A549 (cell line): ENCODE results near the gene COL1A1. TPM values are rescaled to one million over a fixed set of nuclear protein-coding genes. Genes with fewer than 3 reads are reported as not detected.

ENCODE experiments used
- ATAC-seq, 2 experiments: fragments of 200-7000 bp in 1 of 2; fragments of >200 bp in 1 of 2; cut with Nextera tagmentation in 1 of 2; cut with Tn5 transposase in 1 of 2; 3 replicates each; pipeline versions ENCODE4 v1.8.0 to v1.9.1; 2018 to 2020; ENCODE audit warnings: mild to moderate bottlenecking in 1 of 2, moderate library complexity in 1 of 2
- CTCF ChIA-PET: fragments of 300-600 bp; sonication (Branson Sonifier 250); formaldehyde crosslinking; extraction: SDS; loops from one replicate; lab custom pipeline; 2021; ENCODE audit warnings: antibody characterized with exemption, inconsistent platforms; lab: Yijun Ruan, JAX
- POLR2A ChIA-PET: fragments of 350-600 bp; formaldehyde crosslinking; extraction: SDS; loops from one replicate; lab custom pipeline; 2021; ENCODE audit warnings: antibody characterized with exemption, inconsistent platforms; lab: Yijun Ruan, JAX
- DNase-seq, 2 experiments: peaks; one replicate each; pipeline versions ENCODE4 v3.0.0 to v3.0.0-alpha.2; 2011 to 2016; ENCODE audit warnings: low read depth in 1 of 2, low spot score in 1 of 2
- FAIRE-seq: peaks from 2 replicates; lab custom pipeline; 2011; peaks lifted over from hg19 to GRCh38; lab: Jason Lieb, UNC
- H3K27ac ChIP-seq, 2 experiments: fragments of >200 bp; sonication (Bioruptor Twin); formaldehyde crosslinking; 3 replicates each; pipeline ENCODE4 v1.5.1; 2016 to 2017
- H3K4me1 ChIP-seq: fragments of >200 bp; sonication (Bioruptor Twin); formaldehyde crosslinking; 3 replicates; pipeline ENCODE4 v1.6.1; 2016
- H3K4me2 ChIP-seq: fragments of >200 bp; sonication (Bioruptor Twin); formaldehyde crosslinking; 3 replicates; pipeline ENCODE4 v1.6.1; 2016
- H3K4me3 ChIP-seq: fragments of >200 bp; sonication (Bioruptor Twin); formaldehyde crosslinking; 3 replicates; pipeline ENCODE4 v1.5.1; 2016
- H3K9me3 ChIP-seq: fragments of >200 bp; sonication (Bioruptor Twin); formaldehyde crosslinking; 3 replicates; pipeline ENCODE4 v1.6.1; 2016
- CBX2 ChIP-seq: fragments of 200-600 bp; sonication (generic); IDR thresholded peaks from 2 replicates; pipeline ENCODE4 v1.6.1; 2016; ENCODE audit warnings: low read depth, mild to moderate bottlenecking, borderline replicate concordance
- CHD2 ChIP-seq: fragments of 150-350 bp; IDR thresholded peaks from 2 replicates; pipeline ENCODE4 v1.6.1; 2014; ENCODE audit warnings: low read length; ENCODE audit not compliant: partially characterized antibody
- ELK1 ChIP-seq: fragments of 150-350 bp; IDR thresholded peaks from 2 replicates; pipeline ENCODE4 v1.6.1; 2014; ENCODE audit warnings: low read depth, mild to moderate bottlenecking, low read length
- ESRRA ChIP-seq: fragments of 150-350 bp; IDR thresholded peaks from 2 replicates; pipeline ENCODE4 v1.6.1; 2014; ENCODE audit warnings: mild to moderate bottlenecking, low read length, borderline replicate concordance
- FOSL2 ChIP-seq, 2 experiments: fragments of 450-650 bp in 1 of 2; fragments of >200 bp in 1 of 2; sonication (Bioruptor Twin) in 1 of 2; formaldehyde crosslinking; IDR thresholded peaks; 2 replicates each; pipeline versions ENCODE4 v1.5.0 to v1.6.1; 2016 to 2020; ENCODE audit warnings: mild to moderate bottlenecking in 1 of 2, moderate library complexity in 1 of 2
- FOXS1 ChIP-seq: fragments of 250-450 bp; sonication (Bioruptor Pico); IDR thresholded peaks from 2 replicates; pipeline ENCODE4 v1.5.0; 2020; ENCODE audit warnings: mild to moderate bottlenecking, moderate library complexity
- HOXA7 ChIP-seq: fragments of 250-450 bp; sonication (Bioruptor Pico); IDR thresholded peaks from 2 replicates; pipeline ENCODE4 v1.5.0; 2020; ENCODE audit warnings: mild to moderate bottlenecking, moderate library complexity
- HOXB5 ChIP-seq: fragments of 250-450 bp; sonication (Bioruptor Pico); IDR thresholded peaks from 2 replicates; pipeline ENCODE4 v1.5.0; 2020; ENCODE audit warnings: mild to moderate bottlenecking, moderate library complexity
- KDM1A ChIP-seq: fragments of 200-600 bp; sonication (generic); IDR thresholded peaks from 2 replicates; pipeline ENCODE4 v1.6.1; 2016; ENCODE audit warnings: low read depth, mild to moderate bottlenecking
- KDM5A ChIP-seq: fragments of 200-600 bp; sonication (generic); IDR thresholded peaks from 2 replicates; pipeline ENCODE4 v1.6.1; 2016; ENCODE audit warnings: antibody characterized with exemption, mild to moderate bottlenecking
- MYC ChIP-seq: IDR thresholded peaks from 2 replicates; pipeline ENCODE4 v1.6.1; 2012; ENCODE audit warnings: mild to moderate bottlenecking, inconsistent platforms, low read length, improper control_type of control experiment, borderline replicate concordance
- NPAS2 ChIP-seq: fragments of 250-450 bp; sonication (Bioruptor Pico); IDR thresholded peaks from 2 replicates; pipeline ENCODE4 v1.8.0; 2022; ENCODE audit warnings: mild to moderate bottlenecking, moderate library complexity, borderline replicate concordance
- PHF8 ChIP-seq: fragments of 200-600 bp; sonication (generic); IDR thresholded peaks from 2 replicates; pipeline ENCODE4 v1.6.1; 2016; ENCODE audit warnings: low read depth, mild to moderate bottlenecking, antibody characterized with exemption, moderate library complexity, borderline replicate concordance
- POLR2AphosphoS2 ChIP-seq: conservative IDR thresholded peaks from 2 replicates; pipeline ENCODE4 v1.6.1; 2012; ENCODE audit warnings: low read length, improper control_type of control experiment, inconsistent platforms
- RCOR1 ChIP-seq: fragments of 150-350 bp; IDR thresholded peaks from 2 replicates; pipeline ENCODE4 v1.6.1; 2014; ENCODE audit warnings: antibody characterized with exemption, low read length, low read depth
- REST ChIP-seq: fragments of 200-600 bp; sonication (generic); IDR thresholded peaks from 2 replicates; pipeline ENCODE4 v1.6.1; 2016; ENCODE audit warnings: antibody characterized with exemption, mild to moderate bottlenecking, moderate library complexity
- TP53 ChIP-seq: fragments of 250-450 bp; sonication (Bioruptor Pico); IDR thresholded peaks from 2 replicates; pipeline ENCODE4 v1.5.0; 2021; ENCODE audit warnings: mild to moderate bottlenecking, moderate library complexity
- ZFP36 ChIP-seq: fragments of 450-650 bp; IDR thresholded peaks from 2 replicates; pipeline ENCODE4 v1.6.1; 2014; ENCODE audit warnings: borderline replicate concordance; ENCODE audit not compliant: partially characterized antibody
- ZSCAN20 ChIP-seq: fragments of 250-450 bp; sonication (Bioruptor Pico); IDR thresholded peaks from 2 replicates; pipeline ENCODE4 v1.8.0; 2022; ENCODE audit warnings: mild to moderate bottlenecking, moderate library complexity
- WGBS: methylation state at CpG from one replicate; pipeline ENCODE4 v1.1.6; 2017; ENCODE audit errors: missing lambda C conversion rate; 5-methylcytosine and 5-hydroxymethylcytosine counted together
- polyA plus RNA-seq, 4 experiments: library from polyadenylated mRNA; depleted of rRNA in 3 of 4; stranded (reverse); fragments of >200 nt; fragmentation: RNase III in 1 of 4; extraction: RNeasy Plus Mini Kit Qiagen cat#74134 plus additional on column Dnase treatment in 1 of 4; gene quantifications; 2 replicates in 3 of 4; 3 replicates in 1 of 4; pipeline ENCODE4 v1.2.3, GENCODE V29; 2011 to 2017
- TF ChIP-seq, protein P1 (sequence below): IDR thresholded peaks from 2 replicates; pipeline ENCODE4 v1.6.1; 2012

Gene COL1A1
- polyA plus RNA-seq, 2 of the 4 experiments (the other 2 are of a cell fraction): 4.4 to 34.3 TPM

GRCh38 chr17:50221266-50221863 is 19.9 kb upstream of the COL1A1 start:
- 90% methylated on average over 9 of the region's 9 CpGs for WGBS
- DNase-seq: no peak
- POLR2A ChIA-PET: no interaction called here
- ATAC-seq: no peak
- Histone ChIP-seq H3K4me1 (peaks cover 43% of the 10 kb centered on the region), H3K4me3 (no peak overlapping the region), H3K9me3 (peaks cover 16% of the 10 kb centered on the region), H3K27ac (peak overlapping the region in 1 of 2 experiments; percentile 87; a peak in 3 of 6 replicates), H3K4me2 (no peak overlapping the region)
- no peak for FAIRE-seq
- CTCF ChIA-PET: interaction anchor here (1.2 to 31.5 kb wide), 8 partner anchors 15 to 75 kb away, joined by 3 to 1255 read pairs (median 7); partner anchors contain the start of genes COL1A1 and TMEM92
- TF ChIP-seq KDM1A: no peak
- TF ChIP-seq ZSCAN20 (CRISPR knock-in tag): no peak
- no peak for TF ChIP-seq REST
- TF ChIP-seq CBX2: no peak
- no peak for TF ChIP-seq TP53 (CRISPR knock-in tag)
- TF ChIP-seq FOSL2 (IDR thresholded peaks at IDR 0.05): no peak
- no peak for TF ChIP-seq FOSL2 (CRISPR knock-in tag; IDR thresholded peaks at IDR 0.05)
- no peak for TF ChIP-seq HOXB5 (CRISPR knock-in tag)
- TF ChIP-seq, protein P1, sequence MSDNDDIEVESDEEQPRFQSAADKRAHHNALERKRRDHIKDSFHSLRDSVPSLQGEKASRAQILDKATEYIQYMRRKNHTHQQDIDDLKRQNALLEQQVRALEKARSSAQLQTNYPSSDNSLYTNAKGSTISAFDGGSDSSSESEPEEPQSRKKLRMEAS: no peak
- no peak for TF ChIP-seq KDM5A

GRCh38 chr17:50220811-50221210 is 19.4 kb upstream of the COL1A1 start:
- DNase-seq (no peak), ATAC-seq (no peak), FAIRE-seq (no peak)
- Histone ChIP-seq H3K27ac (peak overlapping the region in 1 of 2 experiments; percentile 87; a peak in 3 of 6 replicates), H3K4me2 (no peak overlapping the region), H3K4me3 (no peak overlapping the region), H3K4me1 (peaks cover 43% of the 10 kb centered on the region), H3K9me3 (peaks cover 13% of the 10 kb centered on the region)
- ChIA-PET POLR2A (no interaction called here), CTCF (interaction anchor here (1.3 to 31.5 kb wide), 10 partner anchors 8 to 96 kb away, joined by 4 to 1255 read pairs (median 6); partner anchors contain the start of genes COL1A1 and TMEM92)
- TF ChIP-seq HOXA7 (CRISPR knock-in tag) (no peak), HOXB5 (CRISPR knock-in tag) (no peak)
- WGBS: 96% methylated on average over 15 of the region's 15 CpGs

- POLR2A ChIA-PET: interaction anchor here (0.9 kb wide), 1 partner anchor 36 kb away, joined by 3 read pairs; no protein-coding TSS in a partner anchor
- peak; percentile 45 to 59; a peak in 5 of 6 replicates for ATAC-seq
- H3K4me1 ChIP-seq: peaks cover 43% of the 10 kb centered on the region
Observed at GRCh38 chr17:50219939-50220465, 18.6 kb upstream of the COL1A1 start.

More at GRCh38 chr17:50219939-50220465, 18.6 kb upstream of the COL1A1 start:
- Histone ChIP-seq H3K27ac (peak overlapping the region; percentile 67 to 87; a peak in 5 of 6 replicates), H3K4me2 (peak overlapping the region; percentile 75)
- TF ChIP-seq ZFP36 (no peak), RCOR1 (no peak), MYC (no peak), ELK1 (no peak), NPAS2 (CRISPR knock-in tag) (no peak), PHF8 (no peak), ZSCAN20 (CRISPR knock-in tag) (no peak), POLR2AphosphoS2 (no peak), CHD2 (no peak), FOXS1 (CRISPR knock-in tag) (no peak), ESRRA (no peak)
- TF ChIP-seq, all 56 proteins: peak for 0
- DNase-seq (no peak), FAIRE-seq (no peak)
- 57% methylated on average over 4 of the region's 4 CpGs for WGBS
- Histone ChIP-seq H3K9me3 (peaks cover 5% of the 10 kb centered on the region; the same call in 2 of the 3 replicates), H3K4me3 (no peak overlapping the region)
- CTCF ChIA-PET: interaction anchor here (1.1 to 31.5 kb wide), 11 partner anchors 9 to 97 kb away, joined by 3 to 1255 read pairs (median 6); partner anchors contain the start of genes COL1A1 and TMEM92
